ENCODE results near the gene DYNC2H1.

The DYNC2H1 gene

DNA sequence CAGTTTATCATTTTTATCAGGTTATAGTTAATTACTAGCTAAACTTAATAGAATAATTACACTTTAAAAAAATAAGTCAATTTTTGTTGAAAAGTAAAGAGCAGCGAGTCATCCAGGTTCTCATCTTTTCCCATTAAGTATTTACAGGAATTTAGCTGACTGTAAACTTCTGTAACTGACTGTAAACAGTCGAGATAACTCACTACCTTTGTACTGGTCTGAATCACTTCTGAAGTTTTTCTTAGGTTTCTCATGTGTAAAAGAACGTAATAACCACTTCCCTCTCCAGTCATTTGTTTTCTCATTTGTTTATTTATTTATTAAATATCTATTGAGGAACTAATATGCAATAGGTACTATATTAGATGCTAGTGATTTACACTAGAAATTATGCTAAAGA is 270.8 kb downstream of the DYNC2H1 start:
- Histone ChIP-seq H3K4me1 (ENCODE audit: low read depth, poor library complexity, severe bottlenecking) (no peaks in the 10 kb centered on the region), H3K79me2 (ENCODE audit: insufficient read depth, low read depth) (no peaks in the 10 kb centered on the region), H3K9ac (no peak overlapping the region), H3K4me2 (no peak overlapping the region), H3K27ac (no peak overlapping the region), H3K27me3 (ENCODE audit: insufficient read depth, low read depth) (no peaks in the 10 kb centered on the region), H2AFZ (ENCODE audit: low read depth) (no peak overlapping the region), H3K4me3 (IDR thresholded peaks at IDR 0.05; ENCODE audit: insufficient read depth, low read depth, low read length) (no peak overlapping the region), H3K36me3 (ENCODE audit: insufficient read depth) (no peaks in the 10 kb centered on the region), H4K20me1 (ENCODE audit: insufficient read depth) (no peaks in the 10 kb centered on the region)
- TF ChIP-seq, protein P1, sequence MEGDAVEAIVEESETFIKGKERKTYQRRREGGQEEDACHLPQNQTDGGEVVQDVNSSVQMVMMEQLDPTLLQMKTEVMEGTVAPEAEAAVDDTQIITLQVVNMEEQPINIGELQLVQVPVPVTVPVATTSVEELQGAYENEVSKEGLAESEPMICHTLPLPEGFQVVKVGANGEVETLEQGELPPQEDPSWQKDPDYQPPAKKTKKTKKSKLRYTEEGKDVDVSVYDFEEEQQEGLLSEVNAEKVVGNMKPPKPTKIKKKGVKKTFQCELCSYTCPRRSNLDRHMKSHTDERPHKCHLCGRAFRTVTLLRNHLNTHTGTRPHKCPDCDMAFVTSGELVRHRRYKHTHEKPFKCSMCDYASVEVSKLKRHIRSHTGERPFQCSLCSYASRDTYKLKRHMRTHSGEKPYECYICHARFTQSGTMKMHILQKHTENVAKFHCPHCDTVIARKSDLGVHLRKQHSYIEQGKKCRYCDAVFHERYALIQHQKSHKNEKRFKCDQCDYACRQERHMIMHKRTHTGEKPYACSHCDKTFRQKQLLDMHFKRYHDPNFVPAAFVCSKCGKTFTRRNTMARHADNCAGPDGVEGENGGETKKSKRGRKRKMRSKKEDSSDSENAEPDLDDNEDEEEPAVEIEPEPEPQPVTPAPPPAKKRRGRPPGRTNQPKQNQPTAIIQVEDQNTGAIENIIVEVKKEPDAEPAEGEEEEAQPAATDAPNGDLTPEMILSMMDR (conservative IDR thresholded peaks at IDR 0.05; ENCODE audit: low read depth, low read length) = no peak

GRCh38 chr11:103384652-103385051 is 275.4 kb downstream of the DYNC2H1 start:
- H3K27me3 ChIP-seq (ENCODE audit: insufficient read depth, low read depth) = no peaks in the 10 kb centered on the region
- no peak overlapping the region for H2AFZ ChIP-seq (ENCODE audit: low read depth)
- no peaks in the 10 kb centered on the region for H3K4me1 ChIP-seq (ENCODE audit: low read depth, poor library complexity, severe bottlenecking)
- no peak overlapping the region for H3K9ac ChIP-seq
- no peaks in the 10 kb centered on the region for H4K20me1 ChIP-seq (ENCODE audit: insufficient read depth)
- TF ChIP-seq, protein P1 (conservative IDR thresholded peaks at IDR 0.05; ENCODE audit: low read depth, low read length) = no peak
- H3K4me3 ChIP-seq (IDR thresholded peaks at IDR 0.05; ENCODE audit: insufficient read depth, low read depth, low read length) = no peak overlapping the region
- no peak overlapping the region for H3K4me2 ChIP-seq
- no peaks in the 10 kb centered on the region for H3K79me2 ChIP-seq (ENCODE audit: insufficient read depth, low read depth)
- H3K27ac ChIP-seq = no peak overlapping the region
- H3K36me3 ChIP-seq (ENCODE audit: insufficient read depth) = no peaks in the 10 kb centered on the region

- Histone ChIP-seq H3K79me2 (ENCODE audit: insufficient read depth, low read depth) (no peaks in the 10 kb centered on the region), H3K9ac (no peak overlapping the region), H3K4me1 (ENCODE audit: low read depth, poor library complexity, severe bottlenecking) (no peaks in the 10 kb centered on the region), H2AFZ (ENCODE audit: low read depth) (no peak overlapping the region), H3K4me2 (no peak overlapping the region), H3K36me3 (ENCODE audit: insufficient read depth) (no peaks in the 10 kb centered on the region), H4K20me1 (ENCODE audit: insufficient read depth) (no peaks in the 10 kb centered on the region), H3K4me3 (IDR thresholded peaks at IDR 0.05; ENCODE audit: insufficient read depth, low read depth, low read length) (no peak overlapping the region), H3K27me3 (ENCODE audit: insufficient read depth, low read depth) (no peaks in the 10 kb centered on the region), H3K27ac (no peak overlapping the region)
- TF ChIP-seq, protein P1 (conservative IDR thresholded peaks at IDR 0.05; ENCODE audit: low read depth, low read length) = no peak
Measured at GRCh38 chr11:103395612-103396011, 286.4 kb downstream of the DYNC2H1 start.

GRCh38 chr11:103396237-103396636 is 287.0 kb downstream of the DYNC2H1 start:
- TF ChIP-seq, protein P1 (conservative IDR thresholded peaks at IDR 0.05; ENCODE audit: low read depth, low read length) = no peak
- no peak overlapping the region for H3K27ac ChIP-seq
- no peak overlapping the region for H3K9ac ChIP-seq
- no peak overlapping the region for H3K4me3 ChIP-seq (IDR thresholded peaks at IDR 0.05; ENCODE audit: insufficient read depth, low read depth, low read length)
- no peaks in the 10 kb centered on the region for H3K79me2 ChIP-seq (ENCODE audit: insufficient read depth, low read depth)
- H2AFZ ChIP-seq (ENCODE audit: low read depth) = no peak overlapping the region
- no peaks in the 10 kb centered on the region for H4K20me1 ChIP-seq (ENCODE audit: insufficient read depth)
- H3K27me3 ChIP-seq (ENCODE audit: insufficient read depth, low read depth) = no peaks in the 10 kb centered on the region
- no peaks in the 10 kb centered on the region for H3K4me1 ChIP-seq (ENCODE audit: low read depth, poor library complexity, severe bottlenecking)
- H3K36me3 ChIP-seq (ENCODE audit: insufficient read depth) = no peaks in the 10 kb centered on the region
- H3K4me2 ChIP-seq = no peak overlapping the region

All from KMS-11 (cell line).